GM19025 (cell line): Measurements from ENCODE around the gene DDT.
"Not testable (repeated sequence)": the region's sequence is repeated elsewhere in the genome, so short reads cannot be mapped to it uniquely, and the experiment has no call there.

Source experiments
- ATAC-seq: cut with Tn5 transposase; IDR thresholded peaks from one replicate; pipeline ENCODE4 v1.9.1; 2021; ENCODE audit warnings: mild to moderate bottlenecking, low read depth, moderate library complexity; ENCODE audit not compliant: unreplicated experiment

The DDT gene

DNA sequence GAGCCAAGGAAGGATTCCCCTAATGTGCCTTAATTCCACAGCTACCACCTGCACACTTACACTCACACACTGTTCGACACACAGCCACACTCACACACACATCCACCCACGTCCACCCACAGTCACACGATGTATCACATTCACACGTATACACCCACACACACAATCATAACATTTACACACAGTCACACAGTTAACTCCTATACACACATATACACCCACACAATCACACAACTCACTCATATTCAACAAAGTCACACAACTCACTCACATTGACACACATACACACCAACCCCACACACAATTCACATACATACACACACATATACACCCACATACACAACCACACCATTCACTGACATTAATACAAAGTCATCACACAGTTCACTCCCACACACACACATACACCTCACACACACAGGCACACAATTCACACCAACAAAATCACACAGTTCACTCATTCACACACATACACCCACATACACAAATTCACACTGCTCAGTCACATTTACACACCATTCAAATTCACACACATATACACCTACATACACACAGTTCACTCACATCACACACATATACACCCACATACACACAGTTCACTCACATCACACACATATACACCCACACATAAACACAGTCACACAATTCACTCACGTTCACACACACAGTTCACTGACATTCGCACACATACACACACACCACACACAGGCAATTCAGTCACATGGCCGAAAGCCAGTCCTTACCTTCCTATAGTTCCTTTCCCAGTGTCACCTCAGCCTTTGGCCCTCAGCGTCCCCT, 19.8 kb downstream of the DDT start:
- ATAC-seq: not testable (repeated sequence)

DNA sequence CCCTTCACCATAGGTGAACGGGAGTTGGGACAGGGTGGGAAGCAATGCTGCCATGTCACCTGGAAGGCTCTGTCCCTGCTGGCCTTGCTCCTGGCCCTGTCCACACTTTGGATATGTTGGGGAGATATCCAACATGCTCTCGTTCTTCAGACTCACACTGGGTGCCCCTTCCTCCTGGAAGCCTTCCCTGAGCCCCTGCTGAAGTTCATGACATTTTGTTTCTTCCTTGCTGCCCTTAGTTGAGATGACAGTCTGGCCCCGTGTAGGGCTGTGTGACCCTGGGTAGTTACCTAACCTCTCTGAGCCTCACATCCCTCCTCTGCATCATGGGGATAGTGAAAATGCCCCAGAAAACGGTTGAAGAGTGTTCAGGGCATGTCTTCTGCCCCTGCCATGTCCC, 20.8 kb downstream of the DDT start:
- ATAC-seq: not testable (repeated sequence)

DNA sequence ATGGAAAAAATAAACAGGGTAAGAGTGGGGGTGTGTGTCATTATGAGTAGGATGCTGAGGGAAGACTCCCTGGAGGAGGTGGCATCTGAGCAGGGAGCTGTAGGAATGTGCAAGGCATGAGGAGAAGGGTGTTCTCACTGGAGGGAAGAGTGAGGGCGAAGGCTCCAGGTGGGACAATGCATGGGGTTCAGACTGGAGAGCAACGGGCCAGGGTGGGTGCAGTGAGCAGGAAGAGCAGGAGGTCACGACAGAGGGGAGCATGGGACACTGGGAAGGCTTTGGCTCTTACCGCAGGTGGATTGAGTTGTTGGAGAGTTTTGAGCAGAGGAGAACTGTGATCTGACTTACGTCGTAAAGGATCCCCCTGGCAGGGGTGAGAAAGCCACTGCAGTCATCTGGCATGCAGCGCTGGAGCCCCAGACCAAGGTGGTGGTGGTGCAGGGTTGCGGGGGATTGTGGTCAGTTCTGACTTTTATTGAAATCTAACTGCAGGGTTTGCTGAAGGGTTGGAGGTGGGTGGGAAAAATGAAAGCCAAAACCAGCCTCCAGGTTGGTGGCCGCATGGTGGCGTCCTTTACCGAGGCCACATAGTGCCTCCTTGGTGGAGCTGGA, 21.3 kb downstream of the DDT start:
- not testable (repeated sequence) for ATAC-seq

GRCh38 chr22:23951383-23951782, 22.9 kb downstream of the DDT start:
- ATAC-seq: not testable (repeated sequence)

DNA sequence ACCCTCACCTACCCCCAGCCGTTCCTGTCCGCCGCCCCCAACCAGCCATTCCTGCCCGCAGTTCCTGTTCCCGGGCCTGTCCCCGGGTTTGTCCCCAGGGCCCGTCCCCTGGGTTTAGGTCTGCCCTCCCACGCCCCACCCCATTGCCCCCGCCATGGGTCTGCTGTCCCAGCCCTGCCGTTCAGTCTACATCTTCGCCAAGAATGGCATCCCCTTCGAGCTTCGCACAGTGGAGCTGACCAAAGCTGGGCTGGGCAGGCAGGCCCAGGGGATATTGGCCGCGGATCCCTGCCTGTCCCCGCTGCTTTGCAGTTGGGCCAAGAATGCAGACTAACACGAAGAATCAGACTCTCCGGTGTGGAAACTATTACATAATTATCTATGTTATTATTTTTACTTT, 24.5 kb downstream of the DDT start:
- ATAC-seq: not testable (repeated sequence)

- not testable (repeated sequence) for ATAC-seq
These were observed 26.9 kb downstream of the DDT start for GRCh38 chr22:23947391-23947790.

DNA sequence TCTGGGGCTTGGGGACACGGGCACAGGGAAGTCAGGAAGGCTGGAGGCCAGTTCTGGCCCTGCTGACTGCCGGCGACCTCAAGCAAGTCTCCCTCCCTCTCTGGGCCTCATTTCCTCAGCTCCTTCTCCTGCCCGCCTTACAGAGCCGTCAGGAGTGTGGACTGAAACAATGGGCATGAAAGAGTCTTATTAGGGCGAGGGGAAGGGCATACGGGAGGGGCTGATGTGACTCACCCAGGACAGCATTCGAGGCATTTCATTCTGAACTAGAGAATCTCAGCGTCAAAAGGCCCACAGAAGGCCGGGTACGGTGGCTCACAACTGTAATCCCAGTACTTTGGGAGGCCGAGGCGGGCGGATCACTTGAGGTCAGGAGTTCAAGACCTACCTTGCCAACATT, 34.1 kb downstream of the DDT start:
- ATAC-seq: not testable (repeated sequence)

DNA sequence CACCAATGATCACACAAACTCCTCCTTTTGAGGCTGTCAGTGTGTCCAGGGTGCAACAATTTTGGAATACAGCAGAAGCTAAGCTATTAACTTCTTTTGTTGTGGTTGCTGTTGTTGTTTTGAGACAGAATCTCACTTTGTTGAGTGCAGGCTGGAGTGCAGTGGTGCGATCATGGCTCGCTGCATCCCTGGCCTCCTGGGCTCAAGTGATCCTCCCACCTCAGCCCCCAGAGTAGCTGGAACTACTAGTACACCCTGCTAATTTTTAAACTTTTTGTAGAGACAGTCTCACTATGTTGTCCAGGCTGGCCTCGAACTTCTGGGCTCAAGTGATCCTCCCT, 35.3 kb downstream of the DDT start:
- no peak for ATAC-seq

GRCh38 chr22:23938328-23939016, 35.8 kb downstream of the DDT start:
- no peak for ATAC-seq

- no peak for ATAC-seq
These were observed 47.7 kb downstream of the DDT start for GRCh38 chr22:23926561-23926960.

DNA sequence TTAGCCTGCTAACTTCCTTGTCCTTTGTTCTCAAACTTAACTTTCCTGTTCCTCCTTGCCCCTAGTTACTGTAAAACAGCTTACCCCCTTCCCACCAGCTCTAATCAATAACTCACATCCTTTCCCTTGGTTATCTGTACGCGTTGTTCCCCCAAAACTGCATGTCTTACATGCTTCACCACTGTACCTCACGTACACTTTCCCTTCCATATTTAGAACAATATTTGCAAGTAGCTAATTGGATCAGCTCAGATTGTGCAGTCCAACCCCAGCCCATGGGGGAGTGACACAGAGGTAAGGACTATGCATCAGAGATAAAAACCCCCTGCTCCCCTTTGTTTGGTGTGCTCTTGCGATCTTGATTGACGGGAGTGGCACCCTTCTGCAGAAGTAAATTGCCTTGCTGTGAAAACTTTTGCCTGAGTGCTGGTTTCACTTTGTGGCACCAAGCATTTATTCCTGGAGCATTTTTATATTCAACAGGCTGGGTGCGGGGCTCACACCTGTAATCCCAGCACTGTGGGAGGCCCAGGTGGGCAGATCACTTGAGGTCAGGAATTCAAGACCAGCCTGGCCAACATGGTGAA, 49.1 kb downstream of the DDT start:
- no peak for ATAC-seq

- ATAC-seq: no peak
These were observed 51.3 kb downstream of the DDT start for GRCh38 chr22:23922921-23923320.

- ATAC-seq: not testable (repeated sequence)
These were observed 52.5 kb downstream of the DDT start for GRCh38 chr22:23921586-23922201.
